Fibroblast of villous mesenchyme (primary cell): ENCODE results near the gene KRT81. TPM values are rescaled to one million over a fixed set of nuclear protein-coding genes. Genes with fewer than 3 reads are reported as not detected.
"Not testable (repeated sequence)": the region's sequence is repeated elsewhere in the genome, so short reads cannot be mapped to it uniquely, and the experiment has no call there.

Experiments used
- DNase-seq: peaks from one replicate; pipeline ENCODE4 v3.0.0-alpha.2; 2010; ENCODE audit warnings: low read depth
- H3K4me3 ChIP-seq: 2 replicates; pipeline ENCODE4 v1.5.1; 2011; ENCODE audit warnings: low read depth, mild to moderate bottlenecking, low read length
- total RNA-seq: library from RNA; depleted of rRNA; stranded (reverse); fragments of >200 nt; gene quantifications from 2 replicates; pipeline ENCODE4 v1.2.3, GENCODE V29; 2012
- TF ChIP-seq, protein P1 (sequence below): IDR thresholded peaks from 2 replicates; pipeline ENCODE4 v1.5.1; 2012; ENCODE audit warnings: low read depth, mild to moderate bottlenecking, low read length; ENCODE audit not compliant: insufficient read depth

KRT81 gene
- total RNA-seq, 1 donor, result not detected

DNA sequence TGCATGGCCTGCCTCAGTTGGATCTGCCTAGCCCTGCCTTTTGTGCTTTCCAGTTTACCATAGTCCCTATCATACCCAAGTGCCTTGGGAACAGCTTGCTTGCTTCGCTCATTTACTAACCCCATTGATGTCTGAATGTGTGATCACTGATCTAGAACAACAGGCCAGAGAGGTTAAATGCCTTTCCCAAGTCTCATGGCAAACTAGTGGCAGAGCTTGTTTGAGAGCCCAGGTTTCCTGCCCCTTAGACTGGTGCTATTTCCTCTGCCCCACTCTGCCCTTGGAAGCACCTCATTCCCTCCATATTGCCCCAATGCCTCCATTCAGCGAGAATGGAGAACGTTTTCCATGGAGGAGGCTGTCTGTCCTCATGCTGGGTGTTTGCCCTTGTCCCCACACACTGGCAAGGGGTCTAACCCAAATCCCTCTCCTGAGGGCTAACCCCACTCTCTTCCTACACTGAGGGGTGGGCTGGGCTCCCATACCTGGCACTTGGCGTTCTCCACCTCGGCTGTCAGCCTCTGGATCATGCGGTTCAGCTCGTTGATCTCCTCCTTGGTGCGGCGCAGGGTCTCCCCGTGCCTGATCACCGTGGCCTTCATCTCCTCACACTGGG lies 38.5 kb downstream of the KRT81 start:
- TF ChIP-seq, protein P1, sequence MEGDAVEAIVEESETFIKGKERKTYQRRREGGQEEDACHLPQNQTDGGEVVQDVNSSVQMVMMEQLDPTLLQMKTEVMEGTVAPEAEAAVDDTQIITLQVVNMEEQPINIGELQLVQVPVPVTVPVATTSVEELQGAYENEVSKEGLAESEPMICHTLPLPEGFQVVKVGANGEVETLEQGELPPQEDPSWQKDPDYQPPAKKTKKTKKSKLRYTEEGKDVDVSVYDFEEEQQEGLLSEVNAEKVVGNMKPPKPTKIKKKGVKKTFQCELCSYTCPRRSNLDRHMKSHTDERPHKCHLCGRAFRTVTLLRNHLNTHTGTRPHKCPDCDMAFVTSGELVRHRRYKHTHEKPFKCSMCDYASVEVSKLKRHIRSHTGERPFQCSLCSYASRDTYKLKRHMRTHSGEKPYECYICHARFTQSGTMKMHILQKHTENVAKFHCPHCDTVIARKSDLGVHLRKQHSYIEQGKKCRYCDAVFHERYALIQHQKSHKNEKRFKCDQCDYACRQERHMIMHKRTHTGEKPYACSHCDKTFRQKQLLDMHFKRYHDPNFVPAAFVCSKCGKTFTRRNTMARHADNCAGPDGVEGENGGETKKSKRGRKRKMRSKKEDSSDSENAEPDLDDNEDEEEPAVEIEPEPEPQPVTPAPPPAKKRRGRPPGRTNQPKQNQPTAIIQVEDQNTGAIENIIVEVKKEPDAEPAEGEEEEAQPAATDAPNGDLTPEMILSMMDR, result no peak
- H3K4me3 ChIP-seq, result no peak overlapping the region
- no peak for DNase-seq

DNA sequence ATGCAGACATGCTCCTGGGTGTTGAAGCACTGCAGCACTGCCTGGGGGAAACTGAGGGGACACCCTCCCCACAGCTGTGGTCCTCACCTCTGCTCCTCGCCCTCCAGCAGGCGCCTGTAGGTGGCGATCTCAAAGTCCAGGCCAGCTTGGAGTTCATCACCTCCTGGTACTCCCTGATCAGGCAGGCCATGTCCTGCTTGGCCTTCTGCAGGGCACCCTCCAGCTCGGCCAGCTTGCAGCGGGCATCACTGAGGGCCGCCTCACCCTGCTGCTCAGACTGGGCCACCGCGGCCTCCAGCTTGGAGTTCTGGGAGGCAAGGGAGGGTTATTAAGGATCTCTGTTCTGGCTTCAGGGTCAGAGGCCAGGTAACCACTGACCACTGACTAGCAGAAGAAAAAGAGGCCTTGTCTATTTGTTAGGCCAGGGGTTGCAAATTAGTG lies 39.1 kb downstream of the KRT81 start:
- not testable (repeated sequence) for DNase-seq, H3K4me3 ChIP-seq

DNA sequence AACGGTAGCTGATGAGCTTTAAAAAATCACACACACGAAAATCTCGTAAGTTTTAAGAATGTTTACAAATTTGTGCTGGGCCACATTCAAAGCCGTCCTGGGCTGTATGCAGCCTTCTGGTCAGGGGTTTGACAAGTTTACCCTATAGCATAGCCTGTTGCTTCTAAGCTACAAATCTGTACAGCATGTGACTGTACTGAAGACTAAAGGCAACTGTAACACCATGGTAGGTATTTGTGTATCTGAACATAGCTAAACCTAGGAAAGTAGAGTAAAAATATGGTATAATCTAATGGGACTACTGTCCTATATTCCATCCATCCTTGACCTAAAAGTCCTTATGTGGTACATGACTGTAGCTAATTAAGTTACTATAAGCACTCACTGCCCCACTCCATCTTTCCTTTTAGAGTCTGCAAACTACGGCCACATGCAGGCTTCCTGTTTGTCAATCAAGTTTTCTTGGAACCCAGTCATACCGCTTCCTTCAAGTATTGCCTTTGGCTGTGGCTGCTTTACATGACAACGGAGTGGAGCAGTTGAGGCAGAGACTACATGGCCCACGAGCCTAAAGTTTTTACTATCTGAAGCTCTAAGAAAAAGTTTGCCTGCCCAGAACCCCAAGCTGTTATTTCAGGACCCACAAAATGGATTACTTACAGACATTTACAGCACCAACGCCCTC lies 39.8 kb downstream of the KRT81 start:
- TF ChIP-seq, protein P1, result no peak
- DNase-seq, result no peak
- no peak overlapping the region for H3K4me3 ChIP-seq

DNA sequence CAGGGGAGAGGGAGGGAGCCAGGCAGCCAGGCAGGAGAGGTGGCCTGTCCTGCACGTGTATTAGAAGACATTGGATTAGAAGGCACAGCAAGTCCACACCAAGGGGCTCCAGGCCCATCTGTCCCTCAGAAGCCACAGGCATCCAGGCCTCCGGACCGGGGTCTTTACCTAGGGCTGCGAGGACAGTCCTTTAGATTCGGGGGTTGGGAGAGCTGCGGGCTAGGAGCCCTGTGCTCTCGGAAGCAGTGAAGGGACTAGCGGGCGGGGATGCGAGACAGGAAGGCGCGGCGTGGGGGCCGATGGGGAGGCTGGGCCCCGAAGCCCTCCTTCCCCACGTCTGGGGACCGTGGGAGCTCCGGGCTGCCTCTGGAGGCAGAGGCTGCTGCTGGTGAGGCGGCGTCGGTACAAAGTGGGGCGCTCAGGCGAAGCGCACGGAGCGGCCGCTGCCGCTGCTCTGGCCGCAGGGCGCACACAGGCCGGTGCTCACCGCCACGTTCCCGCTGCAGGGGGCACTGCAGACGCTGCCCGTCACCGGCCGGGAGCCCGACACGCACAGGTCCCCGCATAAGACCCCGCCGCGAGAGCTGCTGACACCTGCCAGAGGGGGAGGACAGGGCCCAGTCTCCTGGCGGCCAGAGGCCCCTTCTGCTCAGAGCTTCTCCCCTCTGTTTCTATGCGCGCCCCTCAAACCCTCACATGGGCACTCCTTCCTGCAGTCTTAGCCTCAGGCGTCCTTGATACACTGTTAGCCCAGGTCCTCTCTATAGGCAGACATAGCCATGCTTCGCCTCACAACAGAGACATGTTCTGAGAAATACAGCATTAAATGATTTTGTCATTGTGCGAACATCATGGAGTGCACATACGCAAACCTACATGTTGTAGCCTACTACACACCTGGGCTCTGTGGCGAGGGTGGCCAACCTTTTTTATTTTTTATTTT lies 41.0 kb downstream of the KRT81 start:
- TF ChIP-seq, protein P1, result no peak
- DNase-seq, result no peak
- H3K4me3 ChIP-seq, result no peak overlapping the region

DNA sequence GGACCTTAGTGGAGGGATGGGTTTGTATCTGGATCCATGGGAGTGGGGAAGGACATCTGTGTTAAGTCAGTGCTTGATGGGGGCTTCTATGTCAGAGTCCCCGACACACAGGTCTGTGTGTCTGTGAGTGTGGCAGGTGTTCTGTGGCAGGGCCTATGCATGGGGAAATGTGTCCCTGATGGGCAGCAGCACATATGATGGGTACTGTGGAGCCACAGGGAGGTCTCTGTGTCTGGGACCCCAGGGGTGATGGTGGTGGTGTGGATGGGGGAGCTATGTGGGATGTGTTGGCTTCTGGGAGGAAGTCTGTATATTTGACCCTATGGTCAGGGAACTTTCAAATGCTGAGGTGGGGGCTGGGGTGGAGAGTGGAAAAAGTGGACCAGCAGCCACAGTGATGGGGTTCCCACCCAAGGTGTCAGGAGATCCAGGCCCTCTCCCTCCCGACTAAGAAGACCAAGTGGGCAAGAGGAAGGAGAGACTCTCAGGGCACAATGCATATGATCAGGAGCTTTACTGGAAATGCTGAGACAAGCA lies 41.8 kb downstream of the KRT81 start:
- DNase-seq, result no peak
- H3K4me3 ChIP-seq, result no peak overlapping the region
- TF ChIP-seq, protein P1, result no peak

DNA sequence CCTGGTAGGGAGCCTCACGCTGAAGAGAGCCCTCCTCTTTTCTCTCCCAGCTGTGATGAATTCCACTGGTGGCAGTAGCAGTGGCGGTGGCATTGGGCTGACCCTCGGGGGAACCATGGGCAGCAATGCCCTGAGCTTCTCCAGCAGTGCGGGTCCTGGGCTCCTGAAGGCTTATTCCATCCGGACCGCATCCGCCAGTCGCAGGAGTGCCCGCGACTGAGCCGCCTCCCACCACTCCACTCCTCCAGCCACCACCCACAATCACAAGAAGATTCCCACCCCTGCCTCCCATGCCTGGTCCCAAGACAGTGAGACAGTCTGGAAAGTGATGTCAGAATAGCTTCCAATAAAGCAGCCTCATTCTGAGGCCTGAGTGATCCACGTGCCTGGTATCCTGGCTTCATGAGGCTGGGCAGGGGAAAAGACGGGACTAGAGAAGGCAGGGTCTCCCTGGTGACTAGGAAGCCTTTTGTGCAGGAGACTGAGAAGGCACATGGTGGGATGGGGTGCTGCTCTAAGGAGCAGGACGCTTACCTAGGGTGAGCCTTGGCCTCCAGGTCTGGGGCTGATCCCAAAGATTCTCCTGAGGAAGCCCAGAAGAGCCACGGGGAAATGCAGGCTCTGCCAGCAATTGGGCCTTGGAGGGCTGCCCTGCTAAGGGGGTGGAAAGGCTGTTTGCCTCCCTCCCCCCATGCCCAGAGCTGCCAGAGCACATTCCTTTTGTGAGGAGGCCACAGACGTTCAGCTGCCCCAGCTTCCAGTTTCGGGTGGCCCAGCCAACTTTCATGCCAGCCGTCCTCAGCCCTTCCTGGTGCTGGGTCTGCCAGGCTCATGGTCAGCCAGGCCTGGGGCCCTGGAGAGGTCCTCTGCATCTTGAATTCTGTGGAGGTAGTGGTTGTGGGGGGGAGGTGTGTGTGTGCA lies 42.5 kb downstream of the KRT81 start:
- no peak for DNase-seq
- TF ChIP-seq, protein P1, result no peak
- H3K4me3 ChIP-seq, result no peak overlapping the region
